IPS-11a (cell line): ENCODE results near the gene LCNL1.
A peak's percentile ranks its signal among the peaks of the same experiment; 100 is the strongest.

Experiments used
- H3K4me3 ChIP-seq: one replicate; pipeline ENCODE4 v1.5.1; 2013; ENCODE audit warnings: low read depth, low read length, control low read depth

Gene LCNL1

GRCh38 chr9:136946228-136947027 is 36.4 kb upstream of the LCNL1 start:
- no peak overlapping the region for H3K4me3 ChIP-seq

GRCh38 chr9:136947028-136947891 is 35.5 kb upstream of the LCNL1 start:
- H3K4me3 ChIP-seq: no peak overlapping the region

- no peak overlapping the region for H3K4me3 ChIP-seq
These were observed 34.8 kb upstream of the LCNL1 start for GRCh38 chr9:136947955-136948510.

- peak overlapping the region; percentile 41 for H3K4me3 ChIP-seq
These were observed 33.5 kb upstream of the LCNL1 start for GRCh38 chr9:136949239-136949816.

- H3K4me3 ChIP-seq: peak overlapping the region; percentile 41
These were observed 32.8 kb upstream of the LCNL1 start for GRCh38 chr9:136949817-136950655.

GRCh38 chr9:136950656-136951276 is 32.0 kb upstream of the LCNL1 start:
- peak overlapping the region; percentile 41 for H3K4me3 ChIP-seq

- no peak within 1 kb of the TSS for H3K4me3 ChIP-seq
These were observed 31.1 kb upstream of the LCNL1 start, which contains the start of gene LCN12 for GRCh38 chr9:136951541-136952320. TSS of gene LCN12 (plus strand) at chr9:136952273. CDS start at chr9:136952328, 55 bp downstream.

GRCh38 chr9:136952321-136952850 is 30.4 kb upstream of the LCNL1 start:
- no peak overlapping the region for H3K4me3 ChIP-seq

- H3K4me3 ChIP-seq: no peak overlapping the region
These were observed 29.7 kb upstream of the LCNL1 start for GRCh38 chr9:136952876-136953770.

GRCh38 chr9:136953771-136954269 is 29.0 kb upstream of the LCNL1 start:
- H3K4me3 ChIP-seq: no peak overlapping the region

GRCh38 chr9:136954270-136955083 is 28.3 kb upstream of the LCNL1 start:
- no peak overlapping the region for H3K4me3 ChIP-seq

GRCh38 chr9:136955202-136955942 is 27.4 kb upstream of the LCNL1 start:
- H3K4me3 ChIP-seq: no peak overlapping the region

GRCh38 chr9:136955943-136956335 is 26.9 kb upstream of the LCNL1 start:
- H3K4me3 ChIP-seq: no peak overlapping the region

GRCh38 chr9:136956604-136957003 is 26.2 kb upstream of the LCNL1 start:
- H3K4me3 ChIP-seq: no peak overlapping the region

- H3K4me3 ChIP-seq: no peak overlapping the region
These were observed 25.3 kb upstream of the LCNL1 start for GRCh38 chr9:136957461-136957860.

GRCh38 chr9:136957901-136958300 is 24.9 kb upstream of the LCNL1 start:
- H3K4me3 ChIP-seq: no peak overlapping the region
